ENCODE results near the gene MAST1.
"Not testable (repeated sequence)": the region's sequence is repeated elsewhere in the genome, so short reads cannot be mapped to it uniquely, and the experiment has no call there.

The MAST1 gene

DNA sequence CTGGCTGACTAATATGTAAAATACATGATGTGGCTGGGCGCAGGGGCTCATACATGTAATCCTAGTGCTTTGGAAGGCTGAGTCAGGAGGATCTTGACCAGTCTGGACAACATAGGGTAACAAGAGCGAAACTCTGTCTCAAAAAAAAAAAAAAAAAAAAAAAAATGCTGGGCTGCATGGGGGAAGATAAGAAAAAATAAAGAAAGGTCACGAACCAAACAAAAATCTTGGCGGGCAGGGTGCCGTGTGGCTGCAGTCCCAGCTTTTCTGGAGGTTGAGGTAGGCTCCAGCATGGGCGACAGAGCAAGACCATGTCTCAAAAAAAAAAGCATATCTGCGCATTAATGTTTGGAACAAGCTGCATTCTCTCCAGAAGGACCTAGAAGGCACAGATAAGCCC, 23.2 kb upstream of the MAST1 start:
- POLR2A ChIA-PET (ENCODE audit: low non-redundant PET): no interaction called here
- H3K27ac ChIP-seq: no peak overlapping the region
- TF ChIP-seq, protein P1, sequence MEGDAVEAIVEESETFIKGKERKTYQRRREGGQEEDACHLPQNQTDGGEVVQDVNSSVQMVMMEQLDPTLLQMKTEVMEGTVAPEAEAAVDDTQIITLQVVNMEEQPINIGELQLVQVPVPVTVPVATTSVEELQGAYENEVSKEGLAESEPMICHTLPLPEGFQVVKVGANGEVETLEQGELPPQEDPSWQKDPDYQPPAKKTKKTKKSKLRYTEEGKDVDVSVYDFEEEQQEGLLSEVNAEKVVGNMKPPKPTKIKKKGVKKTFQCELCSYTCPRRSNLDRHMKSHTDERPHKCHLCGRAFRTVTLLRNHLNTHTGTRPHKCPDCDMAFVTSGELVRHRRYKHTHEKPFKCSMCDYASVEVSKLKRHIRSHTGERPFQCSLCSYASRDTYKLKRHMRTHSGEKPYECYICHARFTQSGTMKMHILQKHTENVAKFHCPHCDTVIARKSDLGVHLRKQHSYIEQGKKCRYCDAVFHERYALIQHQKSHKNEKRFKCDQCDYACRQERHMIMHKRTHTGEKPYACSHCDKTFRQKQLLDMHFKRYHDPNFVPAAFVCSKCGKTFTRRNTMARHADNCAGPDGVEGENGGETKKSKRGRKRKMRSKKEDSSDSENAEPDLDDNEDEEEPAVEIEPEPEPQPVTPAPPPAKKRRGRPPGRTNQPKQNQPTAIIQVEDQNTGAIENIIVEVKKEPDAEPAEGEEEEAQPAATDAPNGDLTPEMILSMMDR (conservative IDR thresholded peaks at IDR 0.05; ENCODE audit: low read depth): no peak
- no peak for DNase-seq (ENCODE audit: low spot score)
- CTCF ChIA-PET: no interaction called here

DNA sequence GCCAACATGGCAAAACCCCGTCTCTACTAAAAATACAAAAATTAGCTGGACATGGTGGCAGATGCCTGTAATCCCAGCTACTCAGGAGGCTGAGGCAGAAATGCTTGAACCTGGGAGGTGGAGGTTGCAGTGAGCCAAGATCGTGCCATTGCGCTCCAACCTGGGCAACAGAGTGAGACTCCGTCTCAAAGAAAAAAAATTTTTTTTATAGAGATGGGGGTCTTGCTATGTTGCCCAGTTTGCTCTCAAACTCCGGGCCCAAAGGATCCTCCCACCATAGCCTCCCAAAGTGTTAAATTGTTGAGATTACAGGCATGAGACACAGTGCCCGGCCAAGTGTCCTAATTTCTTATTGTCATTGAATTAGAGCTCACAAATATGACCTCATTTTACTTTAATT, 21.1 kb upstream of the MAST1 start:
- DNase-seq (ENCODE audit: low spot score); H3K27ac ChIP-seq; POLR2A ChIA-PET (ENCODE audit: low non-redundant PET): not testable (repeated sequence)
- CTCF ChIA-PET: interaction anchor here (0.6 kb wide), 1 partner anchor 8 kb away, joined by 8 read pairs; no protein-coding TSS in a partner anchor

DNA sequence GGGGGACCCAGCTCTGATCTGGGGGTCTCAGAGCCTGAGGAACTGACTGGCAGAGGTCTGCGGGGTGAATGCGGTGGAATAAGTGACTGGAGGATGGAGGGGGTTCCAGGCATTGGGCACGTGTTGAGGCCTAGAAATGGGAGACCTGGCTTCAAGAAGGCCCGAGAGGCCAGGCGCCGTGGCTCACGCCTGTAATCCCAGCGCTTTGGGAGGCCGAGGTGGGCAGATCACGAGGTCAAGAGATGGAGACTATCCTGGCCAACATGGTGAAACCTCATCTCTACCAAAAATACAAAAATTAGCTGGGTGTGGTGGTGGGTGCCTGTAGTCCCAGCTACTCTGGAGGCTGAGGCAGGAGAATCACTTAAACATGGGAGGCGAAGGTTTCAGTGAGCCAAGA, 20.5 kb upstream of the MAST1 start:
- H3K27ac ChIP-seq; POLR2A ChIA-PET (ENCODE audit: low non-redundant PET); DNase-seq (ENCODE audit: low spot score); CTCF ChIA-PET: not testable (repeated sequence)

DNA sequence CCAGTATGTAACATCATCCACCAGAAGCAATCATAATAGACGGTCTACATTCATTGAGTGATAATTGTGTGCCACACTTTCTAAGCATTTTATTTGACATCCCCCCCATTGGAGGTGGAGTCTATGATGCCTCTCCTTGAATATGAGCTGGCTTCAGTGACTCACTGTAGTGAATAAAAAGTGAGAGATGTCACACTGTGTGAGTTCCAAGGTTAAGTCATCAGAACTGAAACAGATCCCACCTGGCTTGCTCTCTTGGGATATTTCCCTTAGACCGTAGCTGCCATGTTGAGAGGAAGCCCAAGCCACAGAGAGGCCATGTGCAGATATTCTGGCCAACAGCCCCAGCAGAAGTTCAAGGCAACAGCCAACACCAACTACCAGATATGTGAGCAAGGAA, 16.6 kb upstream of the MAST1 start:
- TF ChIP-seq, protein P1 (conservative IDR thresholded peaks at IDR 0.05; ENCODE audit: low read depth): no peak
- POLR2A ChIA-PET (ENCODE audit: low non-redundant PET): no interaction called here
- H3K27ac ChIP-seq: no peak overlapping the region
- DNase-seq (ENCODE audit: low spot score): no peak
- CTCF ChIA-PET: no interaction called here

DNA sequence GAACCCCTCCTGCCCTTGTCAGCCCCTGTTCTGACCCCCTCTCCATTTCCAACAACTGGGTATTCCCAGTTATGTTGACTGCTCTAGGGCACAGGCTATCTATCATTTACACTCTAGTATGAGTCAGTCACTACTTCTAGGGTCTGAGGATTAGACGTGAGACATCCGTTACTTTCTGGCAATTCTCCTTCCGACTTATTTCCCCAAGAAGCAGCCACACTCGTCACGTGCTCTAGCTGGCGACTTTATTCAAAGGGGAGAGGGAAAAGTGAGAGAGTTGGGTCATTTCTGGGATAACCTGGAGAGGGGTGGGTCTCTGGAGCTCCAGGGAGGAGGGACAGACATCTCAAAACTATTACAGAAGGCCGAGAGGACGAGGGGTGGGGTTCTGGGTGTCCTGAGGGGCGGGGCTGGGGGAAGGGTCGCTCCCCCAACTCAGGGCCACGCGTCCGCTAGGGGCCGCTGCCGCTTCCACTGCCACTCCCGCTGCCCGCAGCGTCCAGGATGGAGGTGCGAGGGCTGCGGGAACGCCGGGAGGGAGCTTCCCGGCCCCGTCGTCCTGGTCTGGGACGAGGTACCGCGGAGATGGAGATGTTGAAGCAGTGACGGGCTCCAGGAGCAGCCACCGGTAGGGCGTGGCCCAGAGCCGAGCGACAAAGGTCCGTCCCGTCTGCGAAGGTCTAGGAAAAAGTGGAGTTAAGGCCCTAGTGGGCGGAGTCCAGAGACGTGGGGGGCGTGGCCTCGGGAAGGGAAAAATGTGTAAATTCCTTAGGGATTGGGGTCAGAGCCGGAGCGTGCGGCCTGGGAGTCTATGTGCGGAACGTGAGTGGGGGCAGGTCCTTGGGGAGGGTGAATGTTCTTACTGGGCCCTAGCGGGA, 12.8 kb upstream of the MAST1 start:
- DNase-seq (ENCODE audit: low spot score): no peak
- TF ChIP-seq, protein P1 (conservative IDR thresholded peaks at IDR 0.05; ENCODE audit: low read depth): peak; percentile 29; the same call in 1 of the 2 replicates
- ChIA-PET POLR2A (ENCODE audit: low non-redundant PET) (no interaction called here), CTCF (interaction anchor here (0.5 to 1.7 kb wide), 3 partner anchors 8 to 31 kb away, joined by 3 to 8 read pairs (median 6); no protein-coding TSS in a partner anchor)
- no peak overlapping the region for H3K27ac ChIP-seq

DNA sequence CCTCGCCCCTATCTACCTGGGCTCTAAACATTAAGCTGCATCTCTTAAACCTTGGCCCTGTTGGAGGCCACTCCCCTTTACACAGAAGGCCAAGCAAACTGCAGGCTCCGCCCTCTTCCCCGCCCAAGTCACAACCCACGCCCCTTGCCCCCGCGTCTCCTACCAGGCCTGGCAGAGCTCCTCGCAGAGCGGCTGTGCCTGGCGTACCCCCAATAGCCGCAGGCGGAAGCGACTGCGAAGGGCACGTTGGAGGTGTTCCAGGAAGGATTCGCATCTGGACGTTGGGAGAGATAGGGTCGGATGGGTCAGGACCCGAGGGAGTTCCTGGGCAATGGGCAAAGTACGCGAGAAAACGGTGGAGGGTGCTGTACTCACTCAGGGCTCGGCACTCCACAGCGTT, 9.8 kb upstream of the MAST1 start:
- DNase-seq (ENCODE audit: low spot score): no peak
- TF ChIP-seq, protein P1 (conservative IDR thresholded peaks at IDR 0.05; ENCODE audit: low read depth): no peak
- ChIA-PET CTCF (interaction anchor here (0.6 kb wide), 1 partner anchor 20 kb away, joined by 6 read pairs; no protein-coding TSS in a partner anchor), POLR2A (ENCODE audit: low non-redundant PET) (no interaction called here)
- H3K27ac ChIP-seq: peak overlapping the region; percentile 48

DNA sequence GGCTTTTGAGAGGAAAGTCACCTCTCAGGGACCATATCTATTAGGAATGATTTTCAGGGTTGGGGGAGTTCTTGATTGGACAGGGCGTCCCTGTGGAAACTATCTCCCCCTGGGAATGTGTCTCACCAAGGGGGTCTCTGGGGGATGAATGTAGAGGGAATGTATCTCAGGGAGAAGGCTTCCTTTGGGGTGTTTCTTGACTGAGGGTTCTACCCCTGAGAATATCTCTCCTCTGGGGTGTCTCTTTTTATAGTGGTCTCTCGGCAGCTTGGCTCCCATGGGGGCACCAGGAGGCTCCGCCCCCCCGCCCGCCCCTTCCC, 4.9 kb upstream of the MAST1 start:
- POLR2A ChIA-PET (ENCODE audit: low non-redundant PET): no interaction called here
- TF ChIP-seq, protein P1 (conservative IDR thresholded peaks at IDR 0.05; ENCODE audit: low read depth): no peak
- CTCF ChIA-PET: interaction anchor here (1.1 kb wide), 1 partner anchor 55 kb away, joined by 3 read pairs; no protein-coding TSS in a partner anchor
- H3K27ac ChIP-seq: no peak overlapping the region
- no peak for DNase-seq (ENCODE audit: low spot score)
